GM21717 (cell line): ENCODE results near the gene ZC3H12C.
"Not testable (repeated sequence)": the region's sequence is repeated elsewhere in the genome, so short reads cannot be mapped to it uniquely, and the experiment has no call there.

Source experiments
- ATAC-seq: cut with Tn5 transposase; IDR thresholded peaks from one replicate; pipeline ENCODE4 v1.9.1; 2021; ENCODE audit warnings: mild to moderate bottlenecking, moderate library complexity; ENCODE audit not compliant: unreplicated experiment

The ZC3H12C gene

GRCh38 chr11:110208678-110209312 lies 115.6 kb downstream of the ZC3H12C start:
- not testable (repeated sequence) for ATAC-seq

GRCh38 chr11:110209313-110209694 lies 116.1 kb downstream of the ZC3H12C start:
- not testable (repeated sequence) for ATAC-seq

- no peak for ATAC-seq
Measured at GRCh38 chr11:110217223-110217877, 124.2 kb downstream of the ZC3H12C start.

- ATAC-seq = no peak
Measured at GRCh38 chr11:110217936-110218335, 124.7 kb downstream of the ZC3H12C start.

GRCh38 chr11:110219006-110219785 lies 126.0 kb downstream of the ZC3H12C start:
- no peak for ATAC-seq
